ENCODE data around the gene ARMC6.

DNA sequence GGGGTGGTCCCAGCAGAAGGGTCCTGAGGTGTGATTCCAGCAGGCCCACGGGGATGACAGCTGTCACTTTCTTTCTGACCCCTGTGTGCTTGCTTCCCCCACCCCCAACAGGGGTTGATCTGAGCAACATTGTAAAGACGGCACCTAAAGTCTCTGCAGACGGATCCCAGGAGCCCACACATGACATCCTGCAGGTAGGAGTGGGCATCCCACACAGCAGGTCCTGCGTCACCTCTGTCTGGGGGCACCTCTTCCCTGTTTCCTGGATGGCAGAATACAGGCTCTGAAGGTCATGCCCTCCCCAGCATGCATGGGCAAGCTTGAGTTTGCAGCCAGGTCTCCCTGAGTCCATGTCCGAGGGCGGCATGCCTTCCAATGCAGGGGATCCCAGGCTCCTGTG is 10.5 kb downstream of the ARMC6 start:
- TF ChIP-seq, protein P1, sequence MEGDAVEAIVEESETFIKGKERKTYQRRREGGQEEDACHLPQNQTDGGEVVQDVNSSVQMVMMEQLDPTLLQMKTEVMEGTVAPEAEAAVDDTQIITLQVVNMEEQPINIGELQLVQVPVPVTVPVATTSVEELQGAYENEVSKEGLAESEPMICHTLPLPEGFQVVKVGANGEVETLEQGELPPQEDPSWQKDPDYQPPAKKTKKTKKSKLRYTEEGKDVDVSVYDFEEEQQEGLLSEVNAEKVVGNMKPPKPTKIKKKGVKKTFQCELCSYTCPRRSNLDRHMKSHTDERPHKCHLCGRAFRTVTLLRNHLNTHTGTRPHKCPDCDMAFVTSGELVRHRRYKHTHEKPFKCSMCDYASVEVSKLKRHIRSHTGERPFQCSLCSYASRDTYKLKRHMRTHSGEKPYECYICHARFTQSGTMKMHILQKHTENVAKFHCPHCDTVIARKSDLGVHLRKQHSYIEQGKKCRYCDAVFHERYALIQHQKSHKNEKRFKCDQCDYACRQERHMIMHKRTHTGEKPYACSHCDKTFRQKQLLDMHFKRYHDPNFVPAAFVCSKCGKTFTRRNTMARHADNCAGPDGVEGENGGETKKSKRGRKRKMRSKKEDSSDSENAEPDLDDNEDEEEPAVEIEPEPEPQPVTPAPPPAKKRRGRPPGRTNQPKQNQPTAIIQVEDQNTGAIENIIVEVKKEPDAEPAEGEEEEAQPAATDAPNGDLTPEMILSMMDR (IDR thresholded peaks at IDR 0.05; ENCODE audit: borderline replicate concordance, extremely low read depth, low read length, poor library complexity, severe bottlenecking): no peak
- no peak for TF ChIP-seq EZH2 (IDR thresholded peaks at IDR 0.05; ENCODE audit: borderline replicate concordance, low read depth, low read length, severe bottlenecking)

All from DND-41 (cell line).